Subcutaneous abdominal adipose tissue (tissue), 5 donors: ENCODE measurements around the gene FGGY.
A peak's percentile ranks its signal among the peaks of the same experiment; 100 is the strongest.

ENCODE experiments used
- H3K27ac ChIP-seq: one replicate; pipeline ENCODE4 v1.7.0; 2013; ENCODE audit warnings: low read depth, mild to moderate bottlenecking, inconsistent platforms, low read length, moderate library complexity
- H3K27me3 ChIP-seq, 5 donors: one replicate each; pipeline ENCODE4 v1.7.0; 2013; ENCODE audit warnings: low read length in 5 of 5, inconsistent platforms in 1 of 5; ENCODE audit not compliant: control insufficient read depth in 5 of 5, insufficient read depth in 4 of 5
- H3K36me3 ChIP-seq, 5 donors: one replicate each; pipeline ENCODE4 v1.7.0; 2013; ENCODE audit warnings: low read length in 5 of 5; ENCODE audit not compliant: control insufficient read depth in 5 of 5, insufficient read depth in 5 of 5
- H3K4me1 ChIP-seq, 5 donors: one replicate each; pipeline ENCODE4 v1.7.0; 2013; ENCODE audit warnings: low read length in 5 of 5, mild to moderate bottlenecking in 3 of 5, moderate library complexity in 1 of 5; ENCODE audit not compliant: control insufficient read depth in 5 of 5, insufficient read depth in 5 of 5
- H3K4me3 ChIP-seq, 5 donors: one replicate each; pipeline ENCODE4 v1.7.0; 2013; ENCODE audit warnings: low read length in 5 of 5, low read depth in 1 of 5
- H3K9ac ChIP-seq, 5 donors: one replicate each; pipeline ENCODE4 v1.7.0; 2013; ENCODE audit warnings: low read length in 5 of 5, mild to moderate bottlenecking in 4 of 5, moderate library complexity in 3 of 5
- H3K9me3 ChIP-seq, 5 donors: one replicate each; pipeline ENCODE4 v1.7.0; 2013; ENCODE audit warnings: low read length in 5 of 5; ENCODE audit not compliant: control insufficient read depth in 5 of 5
- donor health status: healthy.
- donor health status: healthy.
- donor health status: healthy.
- donor health status: healthy.
- donor health status: healthy.

Gene FGGY

GRCh38 chr1:59391212-59392179 lies 94.6 kb downstream of the FGGY start:
- Histone ChIP-seq H3K4me1 (peaks cover 0 to 26% (median 22%) of the 10 kb centered on the region in 5 donors), H3K27me3 (no peaks in the 10 kb centered on the region), H3K36me3 (no peaks in the 10 kb centered on the region), H3K9ac (no peak overlapping the region), H3K9me3 (no peaks in the 10 kb centered on the region), H3K27ac (no peak overlapping the region), H3K4me3 (no peak overlapping the region)

DNA sequence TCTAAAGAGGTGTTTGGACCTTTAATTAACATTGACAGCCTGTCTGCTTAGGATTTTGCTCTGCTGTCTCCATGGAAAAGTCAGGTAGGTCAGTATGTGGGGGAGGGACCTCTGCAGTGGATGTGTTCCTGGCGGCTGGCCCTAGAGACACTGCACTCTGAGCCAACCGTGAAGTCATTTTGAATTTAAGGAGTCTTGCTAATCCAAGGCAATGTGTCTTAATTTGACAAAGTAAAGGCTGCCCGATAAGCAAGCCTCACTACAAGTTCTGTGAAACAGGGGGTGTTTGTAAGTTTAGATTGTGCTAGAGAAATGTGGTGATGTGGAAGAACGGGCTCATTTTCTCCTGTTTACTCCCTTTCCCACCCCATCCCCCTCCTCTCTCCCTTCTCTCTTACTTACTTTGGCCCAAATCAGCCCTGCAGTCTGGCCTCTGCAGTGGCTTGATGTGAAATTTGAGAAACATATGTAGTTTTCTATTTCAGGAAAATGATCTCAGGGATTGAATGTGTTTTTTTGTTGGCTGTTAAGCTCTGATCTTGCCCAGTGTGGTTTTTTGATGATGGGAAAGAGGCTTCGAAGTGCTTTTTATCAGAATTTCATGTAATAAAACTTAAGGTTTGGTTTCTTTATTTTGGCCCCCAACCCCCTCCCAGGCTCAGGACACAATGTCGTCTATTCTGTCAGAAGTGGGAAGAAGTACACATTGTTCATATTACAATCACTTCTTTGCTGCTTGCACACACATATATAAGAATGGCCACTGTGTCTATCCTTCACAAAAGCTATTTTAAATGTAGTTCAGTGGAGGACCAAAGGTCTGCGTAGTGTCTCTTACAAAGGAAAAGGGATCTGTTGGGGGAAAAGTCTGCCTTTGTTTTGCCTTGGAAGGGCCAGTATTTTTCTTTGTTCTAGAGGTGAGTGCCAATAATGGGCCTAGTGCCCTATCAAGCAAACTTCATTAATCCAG lies 96.6 kb downstream of the FGGY start:
- H3K4me3 ChIP-seq = peak overlapping the region in 2 of 5 donors; percentile 11 to 45

DNA sequence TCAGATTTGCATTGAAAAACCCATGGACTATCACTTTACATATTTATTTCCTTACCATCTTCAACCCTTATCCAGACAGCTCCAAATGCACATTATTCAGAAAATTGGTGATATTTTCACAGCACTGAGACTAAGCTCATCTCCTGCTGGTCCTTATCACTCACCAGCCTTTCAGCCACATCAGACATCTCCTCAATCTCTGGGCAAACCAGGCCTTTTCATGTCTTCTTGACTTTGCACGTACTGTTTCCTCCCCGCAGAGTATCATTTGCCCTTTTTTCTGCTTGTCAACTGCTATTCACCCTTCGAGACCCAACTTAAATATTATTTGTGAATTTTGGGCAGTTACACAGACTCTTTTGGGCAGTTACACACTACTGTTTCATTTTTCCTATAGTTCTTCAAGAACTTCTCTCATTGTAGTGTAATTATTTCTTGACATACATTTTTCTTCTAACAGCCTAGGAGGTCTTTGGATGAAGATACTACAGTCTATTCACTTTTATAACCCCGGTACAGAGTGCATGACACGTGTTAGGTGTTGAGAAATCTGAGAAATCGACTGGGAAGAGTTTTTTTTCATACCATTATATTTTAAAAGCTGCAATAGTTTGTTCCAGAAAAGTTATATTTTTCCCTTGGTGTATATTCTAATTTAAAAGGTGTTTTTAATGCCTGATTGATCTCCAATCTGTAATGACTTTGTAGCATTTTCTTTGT lies 98.0 kb downstream of the FGGY start:
- H3K9me3 ChIP-seq = no peaks in the 10 kb centered on the region
- no peak overlapping the region for H3K4me3 ChIP-seq
- H3K36me3 ChIP-seq = no peaks in the 10 kb centered on the region
- H3K27me3 ChIP-seq = no peaks in the 10 kb centered on the region
- peaks cover 0 to 26% (median 22%) of the 10 kb centered on the region in 5 donors for H3K4me1 ChIP-seq
- H3K27ac ChIP-seq = peak overlapping the region; percentile 84
- H3K9ac ChIP-seq = no peak overlapping the region

More for the DNA sequence above, 96.6 kb downstream of the FGGY start:
- Histone ChIP-seq H3K9ac (peak overlapping the region in 4 of 5 donors; percentile 4 to 70 (median 38)), H3K9me3 (no peaks in the 10 kb centered on the region), H3K27ac (peak overlapping the region; percentile 84), H3K27me3 (no peaks in the 10 kb centered on the region), H3K4me1 (peaks cover 0 to 26% (median 22%) of the 10 kb centered on the region in 5 donors), H3K36me3 (no peaks in the 10 kb centered on the region)

DNA sequence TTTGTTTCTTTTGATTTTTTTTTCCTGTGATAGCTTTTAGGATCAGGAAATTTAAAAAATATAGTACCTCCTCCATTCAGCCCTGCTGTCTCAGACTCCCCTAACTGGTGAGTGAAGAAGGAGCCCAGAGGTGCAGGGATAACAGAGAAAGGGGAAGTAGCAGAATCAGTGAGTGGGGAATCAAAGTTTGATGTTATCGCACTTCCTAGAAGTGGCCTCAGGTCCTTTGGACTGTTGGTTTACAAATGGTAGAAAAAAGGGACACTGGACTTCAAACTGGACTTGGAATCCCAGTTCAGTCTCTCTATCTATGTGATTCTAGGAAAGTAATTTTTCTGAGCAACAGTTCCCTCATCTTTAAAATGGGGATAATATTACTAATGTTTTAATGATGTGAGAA lies 99.5 kb downstream of the FGGY start:
- no peaks in the 10 kb centered on the region for H3K9me3 ChIP-seq
- no peak overlapping the region for H3K9ac ChIP-seq
- no peak overlapping the region for H3K4me3 ChIP-seq
- no peak overlapping the region for H3K27ac ChIP-seq
- H3K4me1 ChIP-seq = peaks cover 0 to 26% (median 22%) of the 10 kb centered on the region in 5 donors
- H3K27me3 ChIP-seq = no peaks in the 10 kb centered on the region
- H3K36me3 ChIP-seq = no peaks in the 10 kb centered on the region

DNA sequence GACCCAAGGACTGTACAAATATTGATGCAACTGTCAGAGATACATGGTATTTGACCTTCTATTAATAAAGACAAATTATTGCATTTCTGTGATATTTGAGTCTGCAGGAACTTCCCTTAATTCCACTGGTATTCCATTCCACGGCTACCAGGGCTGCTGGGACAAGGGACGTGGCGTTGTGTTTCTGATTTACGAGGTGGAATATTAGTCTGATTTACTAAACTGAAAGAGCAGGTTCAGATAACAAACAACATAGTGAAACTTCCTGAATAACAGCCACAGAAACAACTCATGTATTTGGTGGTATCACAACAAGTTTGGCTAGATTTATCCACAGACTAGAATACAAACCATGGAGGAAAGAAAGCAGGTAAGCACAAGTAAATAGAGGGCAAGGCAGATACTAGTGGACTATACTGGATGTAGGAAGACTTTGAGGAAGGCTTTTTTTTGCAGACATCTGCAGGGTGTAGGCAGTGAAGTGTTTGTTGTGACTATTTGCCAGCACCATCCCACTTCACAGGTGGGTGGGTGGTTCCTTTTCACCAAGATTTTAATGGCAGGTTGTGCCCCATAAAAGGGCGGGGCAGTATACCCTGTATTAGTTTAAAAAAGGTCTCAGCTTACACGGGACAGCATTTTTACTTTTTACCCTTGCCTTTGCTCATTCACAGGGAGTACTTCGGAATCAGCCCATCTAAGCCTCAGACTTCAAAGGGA lies 100.4 kb downstream of the FGGY start:
- Histone ChIP-seq H3K36me3 (no peaks in the 10 kb centered on the region), H3K9ac (no peak overlapping the region), H3K9me3 (no peaks in the 10 kb centered on the region), H3K27me3 (no peaks in the 10 kb centered on the region), H3K27ac (no peak overlapping the region), H3K4me1 (peaks cover 0 to 23% (median 22%) of the 10 kb centered on the region in 5 donors), H3K4me3 (no peak overlapping the region)

GRCh38 chr1:59399642-59400041 lies 102.7 kb downstream of the FGGY start:
- no peaks in the 10 kb centered on the region for H3K27me3 ChIP-seq
- no peaks in the 10 kb centered on the region for H3K9me3 ChIP-seq
- H3K36me3 ChIP-seq = no peaks in the 10 kb centered on the region
- no peak overlapping the region for H3K27ac ChIP-seq
- H3K4me3 ChIP-seq = no peak overlapping the region
- H3K9ac ChIP-seq = no peak overlapping the region
- H3K4me1 ChIP-seq = peaks cover 0 to 3% (median under 1%) of the 10 kb centered on the region in 5 donors

GRCh38 chr1:59401581-59401980 lies 104.7 kb downstream of the FGGY start:
- Histone ChIP-seq H3K9me3 (peaks cover 0 to 3% (median 0%) of the 10 kb centered on the region in 5 donors), H3K4me3 (no peak overlapping the region), H3K27ac (no peak overlapping the region), H3K4me1 (no peaks in the 10 kb centered on the region), H3K27me3 (no peaks in the 10 kb centered on the region), H3K36me3 (no peaks in the 10 kb centered on the region), H3K9ac (no peak overlapping the region)

- H3K4me3 ChIP-seq = no peak overlapping the region
- no peaks in the 10 kb centered on the region for H3K27me3 ChIP-seq
- no peak overlapping the region for H3K9ac ChIP-seq
- H3K9me3 ChIP-seq = peaks cover 0 to 3% (median 0%) of the 10 kb centered on the region in 5 donors
- H3K36me3 ChIP-seq = no peaks in the 10 kb centered on the region
- H3K27ac ChIP-seq = no peak overlapping the region
- no peaks in the 10 kb centered on the region for H3K4me1 ChIP-seq
These were observed 107.9 kb downstream of the FGGY start for GRCh38 chr1:59404796-59405195.
